Measurements from ENCODE around the gene GLYR1.

DNA sequence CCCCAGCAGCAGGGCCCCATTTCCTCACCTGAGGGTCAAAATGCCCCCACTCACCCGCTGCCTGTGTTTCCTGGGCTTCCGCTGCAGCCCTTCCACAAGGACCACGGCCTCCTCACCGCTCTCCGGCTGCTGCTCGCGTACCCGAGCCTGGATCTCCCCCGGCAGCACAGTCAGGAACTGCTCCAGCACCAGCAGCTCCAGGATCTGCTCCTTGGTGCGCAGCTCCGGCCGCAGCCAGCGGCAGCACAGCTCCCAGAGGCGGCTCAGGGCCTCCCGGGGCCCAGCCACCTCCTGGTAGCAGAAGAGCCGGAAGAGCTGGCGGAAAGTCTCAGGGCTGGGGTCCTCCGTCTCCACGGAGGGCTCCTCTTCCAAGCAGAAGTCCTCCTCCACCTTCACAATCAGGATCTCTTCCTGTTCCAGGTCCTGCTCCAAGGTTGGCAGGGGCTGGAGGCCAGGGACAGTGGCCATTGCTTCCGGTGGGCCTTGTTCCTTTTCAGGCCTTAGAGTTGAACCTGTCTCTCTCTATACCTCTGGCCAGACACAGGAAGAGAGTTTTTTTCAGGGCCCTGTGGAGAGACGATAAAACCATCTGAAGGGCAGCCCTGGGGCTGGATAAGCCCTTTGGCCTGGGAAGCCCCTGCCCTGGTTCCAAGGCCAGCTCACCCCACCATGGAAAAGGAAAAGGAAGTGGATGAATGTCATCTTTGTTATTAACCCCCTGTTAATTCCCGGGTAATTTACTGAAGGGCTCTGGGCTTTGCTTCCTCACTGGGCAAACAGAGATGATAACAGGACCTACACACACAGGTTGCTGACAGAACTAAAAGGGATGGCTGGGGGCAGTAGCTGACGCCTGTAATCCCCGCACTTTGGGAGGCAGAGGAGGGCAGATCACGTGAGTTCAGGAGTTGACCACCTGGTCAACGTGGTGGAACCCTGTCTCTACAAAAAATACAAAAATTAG lies 81.3 kb downstream of the GLYR1 start:
- TF ChIP-seq POLR2AphosphoS5 (IDR thresholded peaks at IDR 0.05; ENCODE audit: low read length) = no peak
- TF ChIP-seq STAT1 (conservative IDR thresholded peaks at IDR 0.05) = no peak
- TF ChIP-seq, protein P1, sequence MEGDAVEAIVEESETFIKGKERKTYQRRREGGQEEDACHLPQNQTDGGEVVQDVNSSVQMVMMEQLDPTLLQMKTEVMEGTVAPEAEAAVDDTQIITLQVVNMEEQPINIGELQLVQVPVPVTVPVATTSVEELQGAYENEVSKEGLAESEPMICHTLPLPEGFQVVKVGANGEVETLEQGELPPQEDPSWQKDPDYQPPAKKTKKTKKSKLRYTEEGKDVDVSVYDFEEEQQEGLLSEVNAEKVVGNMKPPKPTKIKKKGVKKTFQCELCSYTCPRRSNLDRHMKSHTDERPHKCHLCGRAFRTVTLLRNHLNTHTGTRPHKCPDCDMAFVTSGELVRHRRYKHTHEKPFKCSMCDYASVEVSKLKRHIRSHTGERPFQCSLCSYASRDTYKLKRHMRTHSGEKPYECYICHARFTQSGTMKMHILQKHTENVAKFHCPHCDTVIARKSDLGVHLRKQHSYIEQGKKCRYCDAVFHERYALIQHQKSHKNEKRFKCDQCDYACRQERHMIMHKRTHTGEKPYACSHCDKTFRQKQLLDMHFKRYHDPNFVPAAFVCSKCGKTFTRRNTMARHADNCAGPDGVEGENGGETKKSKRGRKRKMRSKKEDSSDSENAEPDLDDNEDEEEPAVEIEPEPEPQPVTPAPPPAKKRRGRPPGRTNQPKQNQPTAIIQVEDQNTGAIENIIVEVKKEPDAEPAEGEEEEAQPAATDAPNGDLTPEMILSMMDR (IDR thresholded peaks at IDR 0.05 in 2 of 3, conservative IDR thresholded peaks at IDR 0.05 in 1 of 3; ENCODE audit: control insufficient read depth in 2 of 3, extremely low read depth in 1 of 3, insufficient read depth in 1 of 3, low read depth in 3 of 3, low read length in 3 of 3) = no peak
